ENCODE results near the gene SIRT4.

DNA sequence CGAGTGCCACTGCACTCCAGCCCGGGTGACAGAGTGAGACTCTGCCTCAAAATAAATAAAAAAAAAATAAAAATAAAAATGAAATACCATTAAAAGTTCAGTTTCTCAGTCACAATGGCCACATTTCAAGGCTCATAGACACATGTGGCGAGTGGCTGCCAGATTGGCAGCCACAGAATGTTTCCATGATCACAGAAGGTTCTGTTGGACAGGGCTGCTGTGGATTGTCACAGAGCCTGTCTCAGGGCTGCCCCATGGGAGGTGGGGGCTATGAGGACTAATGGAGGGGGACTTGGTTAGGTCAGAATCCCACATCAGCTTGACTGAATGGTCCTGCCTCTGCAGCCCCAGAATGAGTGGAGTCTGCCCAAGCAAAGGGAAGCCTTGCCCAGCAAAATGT, 29.3 kb downstream of the SIRT4 start:
- no peak for TF ChIP-seq CEBPB (IDR thresholded peaks at IDR 0.05; ENCODE audit: low read depth)
- TF ChIP-seq EZH2 (IDR thresholded peaks at IDR 0.05) = no peak
- TF ChIP-seq, protein P1, sequence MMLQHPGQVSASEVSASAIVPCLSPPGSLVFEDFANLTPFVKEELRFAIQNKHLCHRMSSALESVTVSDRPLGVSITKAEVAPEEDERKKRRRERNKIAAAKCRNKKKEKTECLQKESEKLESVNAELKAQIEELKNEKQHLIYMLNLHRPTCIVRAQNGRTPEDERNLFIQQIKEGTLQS (IDR thresholded peaks at IDR 0.05) = no peak
- no peak for TF ChIP-seq POLR2A (IDR thresholded peaks at IDR 0.05; ENCODE audit: borderline replicate concordance, extremely low read depth, insufficient read depth, insufficient read length)
- TF ChIP-seq, protein P2, sequence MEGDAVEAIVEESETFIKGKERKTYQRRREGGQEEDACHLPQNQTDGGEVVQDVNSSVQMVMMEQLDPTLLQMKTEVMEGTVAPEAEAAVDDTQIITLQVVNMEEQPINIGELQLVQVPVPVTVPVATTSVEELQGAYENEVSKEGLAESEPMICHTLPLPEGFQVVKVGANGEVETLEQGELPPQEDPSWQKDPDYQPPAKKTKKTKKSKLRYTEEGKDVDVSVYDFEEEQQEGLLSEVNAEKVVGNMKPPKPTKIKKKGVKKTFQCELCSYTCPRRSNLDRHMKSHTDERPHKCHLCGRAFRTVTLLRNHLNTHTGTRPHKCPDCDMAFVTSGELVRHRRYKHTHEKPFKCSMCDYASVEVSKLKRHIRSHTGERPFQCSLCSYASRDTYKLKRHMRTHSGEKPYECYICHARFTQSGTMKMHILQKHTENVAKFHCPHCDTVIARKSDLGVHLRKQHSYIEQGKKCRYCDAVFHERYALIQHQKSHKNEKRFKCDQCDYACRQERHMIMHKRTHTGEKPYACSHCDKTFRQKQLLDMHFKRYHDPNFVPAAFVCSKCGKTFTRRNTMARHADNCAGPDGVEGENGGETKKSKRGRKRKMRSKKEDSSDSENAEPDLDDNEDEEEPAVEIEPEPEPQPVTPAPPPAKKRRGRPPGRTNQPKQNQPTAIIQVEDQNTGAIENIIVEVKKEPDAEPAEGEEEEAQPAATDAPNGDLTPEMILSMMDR (IDR thresholded peaks at IDR 0.05 in 2 of 3, conservative IDR thresholded peaks at IDR 0.05 in 1 of 3; ENCODE audit: borderline replicate concordance in 1 of 3, insufficient read depth in 1 of 3, low read depth in 2 of 3, low read length in 2 of 3) = no peak
- TF ChIP-seq JUND (IDR thresholded peaks at IDR 0.05) = no peak
- TF ChIP-seq SP1 (IDR thresholded peaks at IDR 0.05; ENCODE audit: low read depth) = no peak
- TF ChIP-seq POLR2AphosphoS5 (IDR thresholded peaks at IDR 0.05; ENCODE audit: low read depth, low read length) = no peak
- TF ChIP-seq, protein P3, sequence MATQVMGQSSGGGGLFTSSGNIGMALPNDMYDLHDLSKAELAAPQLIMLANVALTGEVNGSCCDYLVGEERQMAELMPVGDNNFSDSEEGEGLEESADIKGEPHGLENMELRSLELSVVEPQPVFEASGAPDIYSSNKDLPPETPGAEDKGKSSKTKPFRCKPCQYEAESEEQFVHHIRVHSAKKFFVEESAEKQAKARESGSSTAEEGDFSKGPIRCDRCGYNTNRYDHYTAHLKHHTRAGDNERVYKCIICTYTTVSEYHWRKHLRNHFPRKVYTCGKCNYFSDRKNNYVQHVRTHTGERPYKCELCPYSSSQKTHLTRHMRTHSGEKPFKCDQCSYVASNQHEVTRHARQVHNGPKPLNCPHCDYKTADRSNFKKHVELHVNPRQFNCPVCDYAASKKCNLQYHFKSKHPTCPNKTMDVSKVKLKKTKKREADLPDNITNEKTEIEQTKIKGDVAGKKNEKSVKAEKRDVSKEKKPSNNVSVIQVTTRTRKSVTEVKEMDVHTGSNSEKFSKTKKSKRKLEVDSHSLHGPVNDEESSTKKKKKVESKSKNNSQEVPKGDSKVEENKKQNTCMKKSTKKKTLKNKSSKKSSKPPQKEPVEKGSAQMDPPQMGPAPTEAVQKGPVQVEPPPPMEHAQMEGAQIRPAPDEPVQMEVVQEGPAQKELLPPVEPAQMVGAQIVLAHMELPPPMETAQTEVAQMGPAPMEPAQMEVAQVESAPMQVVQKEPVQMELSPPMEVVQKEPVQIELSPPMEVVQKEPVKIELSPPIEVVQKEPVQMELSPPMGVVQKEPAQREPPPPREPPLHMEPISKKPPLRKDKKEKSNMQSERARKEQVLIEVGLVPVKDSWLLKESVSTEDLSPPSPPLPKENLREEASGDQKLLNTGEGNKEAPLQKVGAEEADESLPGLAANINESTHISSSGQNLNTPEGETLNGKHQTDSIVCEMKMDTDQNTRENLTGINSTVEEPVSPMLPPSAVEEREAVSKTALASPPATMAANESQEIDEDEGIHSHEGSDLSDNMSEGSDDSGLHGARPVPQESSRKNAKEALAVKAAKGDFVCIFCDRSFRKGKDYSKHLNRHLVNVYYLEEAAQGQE (IDR thresholded peaks at IDR 0.05; ENCODE audit: low read depth) = no peak
- no peak for TF ChIP-seq CBX3 (IDR thresholded peaks at IDR 0.05; ENCODE audit: low read depth)

Data from HCT116 (cell line).